B cell (primary cell): Measurements from ENCODE around the gene EEF1AKMT3. TPM values are rescaled to one million over a fixed set of nuclear protein-coding genes. Genes with fewer than 3 reads are reported as not detected.

Experiments used
- ATAC-seq: fragments of 200-7000 bp; cut with Tn5 transposase; one replicate; pipeline ENCODE4 v1.10.0; 2021; ENCODE audit warnings: low read depth, mild to moderate bottlenecking, moderate number of reproducible peaks, moderate library complexity
- CTCF ChIA-PET: fragments of 350-600 bp; sonication (Branson Sonifier 250); formaldehyde crosslinking; loops from one replicate; lab custom pipeline; 2021; ENCODE audit warnings: antibody characterized with exemption, inconsistent platforms; lab: Charles Lee
- POLR2A ChIA-PET: fragments of 350-600 bp; sonication (Branson Sonifier 250); formaldehyde crosslinking; loops from one replicate; lab custom pipeline; 2021; ENCODE audit warnings: antibody characterized with exemption; lab: Charles Lee
- DNase-seq: peaks from one replicate; pipeline ENCODE4 v3.0.0; 2013
- H2AFZ ChIP-seq: 2 replicates; pipeline ENCODE4 v1.6.1; 2012; ENCODE audit warnings: mild to moderate bottlenecking, low read depth, low read length; ENCODE audit not compliant: insufficient read depth, poor library complexity, severe bottlenecking
- H3K27ac ChIP-seq, 2 donors: 1 replicate in 1 of 2; 2 replicates in 1 of 2; pipeline ENCODE4 v1.5.1; 2012 to 2013; ENCODE audit warnings: low read length in 2 of 2, mild to moderate bottlenecking in 2 of 2, moderate library complexity in 1 of 2
- H3K27me3 ChIP-seq, 4 experiments: fragments of 200-600 bp in 1 of 4; sonication (generic) in 1 of 4; replicated peaks in 1 of 4; 1 replicate in 2 of 4; 2 replicates in 2 of 4; pipeline versions ENCODE4 v1.6.1 to v1.7.0; 2013 to 2016; ENCODE audit warnings: low read length in 3 of 4, mild to moderate bottlenecking in 2 of 4, mixed read lengths in 1 of 4, moderate library complexity in 1 of 4; ENCODE audit not compliant: insufficient read depth in 4 of 4, control insufficient read depth in 3 of 4; ENCODE audit errors: control extremely low read depth in 1 of 4
- H3K36me3 ChIP-seq, 2 experiments: replicated peaks in 1 of 2; 1 replicate in 1 of 2; 2 replicates in 1 of 2; pipeline versions ENCODE4 v1.6.1 to v1.7.1; 2013; ENCODE audit warnings: low read length in 1 of 2; ENCODE audit not compliant: insufficient read depth in 2 of 2, control insufficient read depth in 1 of 2; ENCODE audit errors: control extremely low read depth in 1 of 2, extremely low read depth in 1 of 2
- H3K4me1 ChIP-seq, 2 donors: fragments of 200-600 bp in 1 of 2; sonication (generic) in 1 of 2; 1 replicate in 1 of 2; 2 replicates in 1 of 2; pipeline versions ENCODE4 v1.5.1 to v1.6.1; 2013 to 2017; ENCODE audit warnings: low read length in 2 of 2; ENCODE audit not compliant: control insufficient read depth in 2 of 2, insufficient read depth in 2 of 2
- H3K4me2 ChIP-seq: replicated peaks from 2 replicates; pipeline ENCODE3; 2012; ENCODE audit warnings: mild to moderate bottlenecking, low read depth, low read length; ENCODE audit not compliant: poor library complexity, severe bottlenecking
- H3K4me3 ChIP-seq, 5 experiments: fragments of 200-600 bp in 1 of 5; sonication (generic) in 1 of 5; 1 replicate in 3 of 5; 2 replicates in 2 of 5; pipeline versions ENCODE4 v1.5.1 to v1.7.0; 2011 to 2016; ENCODE audit warnings: low read length in 4 of 5, mild to moderate bottlenecking in 4 of 5, low read depth in 2 of 5, control low read depth in 1 of 5, moderate library complexity in 1 of 5; ENCODE audit not compliant: insufficient read depth in 1 of 5; ENCODE audit errors: control extremely low read depth in 1 of 5, extremely low read depth in 1 of 5
- H3K79me2 ChIP-seq: fragments of 200-600 bp; sonication (generic); one replicate; pipeline ENCODE4 v1.6.0; 2016; ENCODE audit warnings: low read length; ENCODE audit not compliant: control insufficient read depth, insufficient read depth
- H3K9ac ChIP-seq: fragments of 200-600 bp; sonication (generic); 2 replicates; pipeline ENCODE4 v1.6.1; 2017; ENCODE audit warnings: mild to moderate bottlenecking, low read length, moderate library complexity
- H3K9me3 ChIP-seq, 3 donors: one replicate each; pipeline versions ENCODE4 v1.6.1 to v1.7.1; 2013; ENCODE audit warnings: low read length in 2 of 3; ENCODE audit not compliant: control insufficient read depth in 2 of 3, insufficient read depth in 1 of 3; ENCODE audit errors: control extremely low read depth in 1 of 3
- H4K20me1 ChIP-seq: 2 replicates; pipeline ENCODE4 v1.6.0; 2012; ENCODE audit warnings: mild to moderate bottlenecking, low read length; ENCODE audit not compliant: insufficient read depth, control insufficient read depth, poor library complexity, severe bottlenecking
- H3K27ac Mint-ChIP-seq: one replicate; pipeline ENCODE4 v1.8.0; 2021; ENCODE audit warnings: mixed read lengths
- H3K27me3 Mint-ChIP-seq: one replicate; pipeline ENCODE4 v1.8.0; 2021; ENCODE audit warnings: mixed read lengths
- H3K4me1 Mint-ChIP-seq: one replicate; pipeline ENCODE4 v1.8.0; 2021; ENCODE audit warnings: mixed read lengths
- H3K4me3 Mint-ChIP-seq: one replicate; pipeline ENCODE4 v1.8.0; 2021; ENCODE audit warnings: mixed read lengths
- H3K9me3 Mint-ChIP-seq: one replicate; pipeline ENCODE4 v1.8.0; 2022; ENCODE audit warnings: mixed read lengths; ENCODE audit not compliant: insufficient read depth
- EZH2 ChIP-seq: IDR thresholded peaks from 2 replicates; pipeline ENCODE4 v1.6.1; 2012; ENCODE audit warnings: borderline replicate concordance, low read depth, mild to moderate bottlenecking, moderate library complexity, low read length; ENCODE audit not compliant: insufficient read depth, poor library complexity, severe bottlenecking
- WGBS: methylation state at CpG from one replicate; pipeline ENCODE4 v1.1.5; 2013; ENCODE audit warnings: missing lambda C conversion rate; ENCODE audit not compliant: insufficient coverage; 5-methylcytosine and 5-hydroxymethylcytosine counted together
- intact Hi-C: fragments of 100-400 bp; cut with micrococcal nuclease; formaldehyde crosslinking; loops from one replicate; pipeline ENCODE4 v1.10.0; 2022
- polyA plus RNA-seq: library from polyadenylated mRNA; depleted of rRNA; stranded (reverse); fragments of >200 nt; gene quantifications from 2 replicates; pipeline ENCODE4 v1.2.3, GENCODE V29; 2012
- total RNA-seq, 2 donors: library from RNA; stranded (reverse); fragments of 120-200 nt in 1 of 2; gene quantifications; 1 replicate in 1 of 2; 2 replicates in 1 of 2; pipeline versions ENCODE4 v1.2.3 to v1.2.4, GENCODE V29; 2013 to 2022
- TF ChIP-seq, protein P1 (sequence below): fragments of 200-600 bp; IDR thresholded peaks from one replicate; pipeline ENCODE4 v1.8.0; 2022; ENCODE audit warnings: antibody characterized with exemption, mild to moderate bottlenecking

EEF1AKMT3 gene
- total and polyA plus RNA-seq, 2 donors (not counting 1 experiment from before 2014, with no cell fraction given), result 0.89 to 1.3 TPM

DNA sequence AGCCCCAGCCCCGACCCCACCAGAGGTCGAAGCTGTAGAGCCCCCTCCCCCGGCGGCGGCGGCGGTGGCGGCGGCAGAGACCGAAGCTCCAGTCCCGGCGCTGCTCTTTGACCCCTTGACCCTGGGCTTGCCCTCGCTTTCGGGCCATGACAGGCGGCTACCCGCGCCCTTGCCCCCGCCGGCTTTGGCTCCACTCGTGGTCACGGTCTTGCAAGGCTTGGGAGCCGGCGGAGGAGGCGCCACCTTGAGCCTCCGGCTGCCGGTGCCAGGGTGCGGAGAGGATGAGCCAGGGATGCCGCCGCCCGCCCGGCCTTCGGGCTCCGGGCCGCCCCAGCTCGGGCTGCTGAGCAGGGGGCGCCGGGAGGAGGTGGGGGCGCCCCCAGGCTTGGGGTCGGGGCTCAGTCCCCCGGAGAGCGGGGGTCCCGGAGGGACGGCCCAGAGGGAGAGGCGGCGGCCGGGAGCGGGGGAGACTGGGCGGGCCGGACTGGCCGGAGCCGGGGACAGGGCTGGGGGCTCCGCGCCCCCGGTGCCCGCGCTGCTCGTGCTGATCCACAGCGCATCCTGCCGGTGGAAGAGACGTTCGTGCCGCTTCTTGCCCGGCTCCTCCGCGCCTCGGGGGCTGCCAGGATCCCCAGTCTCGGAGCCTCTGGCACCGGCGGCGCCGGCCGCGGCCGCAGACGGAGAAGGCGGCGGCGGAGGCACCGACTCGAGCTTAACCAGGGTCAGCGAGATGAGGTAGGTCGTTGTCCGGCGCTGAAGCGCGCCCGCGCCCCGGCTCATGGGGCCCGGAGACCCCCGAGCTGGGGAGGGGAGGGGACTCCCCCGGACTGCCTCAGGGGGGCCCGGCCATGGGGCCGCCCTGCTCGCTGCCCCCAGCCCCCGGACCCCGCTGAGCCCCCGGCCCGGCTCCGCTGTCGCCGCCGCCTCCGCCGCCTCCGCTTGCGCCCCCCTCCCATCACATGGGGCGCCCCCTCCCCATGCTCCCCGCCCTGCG, 34.6 kb upstream of the EEF1AKMT3 start:
- peaks cover 33% of the 10 kb centered on the region for H3K4me1 Mint-ChIP-seq
- Histone ChIP-seq H3K9ac (no peak overlapping the region), H3K27me3 (no peaks in the 10 kb centered on the region), H3K27ac (no peak overlapping the region), H3K36me3 (peaks cover 0 to 48% of the 10 kb centered on the region in 2 experiments), H3K4me3 (no peak overlapping the region), H3K79me2 (peaks cover 56% of the 10 kb centered on the region), H2AFZ (no peak overlapping the region), H3K4me1 (peaks cover 31 to 38% of the 10 kb centered on the region in 2 donors), H3K4me2 (no peak overlapping the region), H3K9me3 (no peaks in the 10 kb centered on the region), H4K20me1 (peaks cover 57% of the 10 kb centered on the region)
- ATAC-seq (no peak), DNase-seq (no peak)
- H3K27ac Mint-ChIP-seq, result no peak overlapping the region
- ChIA-PET POLR2A (interaction anchor here (0.6 kb wide), 1 partner anchor 65 kb away, joined by 3 read pairs; no protein-coding TSS in a partner anchor), CTCF (no interaction called here)
- H3K27me3 Mint-ChIP-seq, result no peaks in the 10 kb centered on the region
- WGBS, result 96% methylated on average over 92 of the region's 110 CpGs
- TF ChIP-seq, protein P1, sequence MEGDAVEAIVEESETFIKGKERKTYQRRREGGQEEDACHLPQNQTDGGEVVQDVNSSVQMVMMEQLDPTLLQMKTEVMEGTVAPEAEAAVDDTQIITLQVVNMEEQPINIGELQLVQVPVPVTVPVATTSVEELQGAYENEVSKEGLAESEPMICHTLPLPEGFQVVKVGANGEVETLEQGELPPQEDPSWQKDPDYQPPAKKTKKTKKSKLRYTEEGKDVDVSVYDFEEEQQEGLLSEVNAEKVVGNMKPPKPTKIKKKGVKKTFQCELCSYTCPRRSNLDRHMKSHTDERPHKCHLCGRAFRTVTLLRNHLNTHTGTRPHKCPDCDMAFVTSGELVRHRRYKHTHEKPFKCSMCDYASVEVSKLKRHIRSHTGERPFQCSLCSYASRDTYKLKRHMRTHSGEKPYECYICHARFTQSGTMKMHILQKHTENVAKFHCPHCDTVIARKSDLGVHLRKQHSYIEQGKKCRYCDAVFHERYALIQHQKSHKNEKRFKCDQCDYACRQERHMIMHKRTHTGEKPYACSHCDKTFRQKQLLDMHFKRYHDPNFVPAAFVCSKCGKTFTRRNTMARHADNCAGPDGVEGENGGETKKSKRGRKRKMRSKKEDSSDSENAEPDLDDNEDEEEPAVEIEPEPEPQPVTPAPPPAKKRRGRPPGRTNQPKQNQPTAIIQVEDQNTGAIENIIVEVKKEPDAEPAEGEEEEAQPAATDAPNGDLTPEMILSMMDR, result no peak
- TF ChIP-seq EZH2, result no peak
- intact Hi-C loops, result no loop called here
- no peak overlapping the region for H3K4me3 Mint-ChIP-seq
- H3K9me3 Mint-ChIP-seq, result no peaks in the 10 kb centered on the region
